Endothelial cell of umbilical vein (primary cell): Measurements from ENCODE around the gene CHMP6. TPM values are rescaled to one million over a fixed set of nuclear protein-coding genes. Genes with fewer than 3 reads are reported as not detected.

Source experiments
- BruUV-seq: library from RNA; stranded (reverse); fragments of 400-500 nt; replicated peaks from 2 replicates; lab custom pipeline; 2021; lab: Mats Ljungman, UMichigan
- CTCF ChIA-PET: fragments of 300-600, 350-600 bp; sonication (Branson Sonifier 250); formaldehyde crosslinking; loops from one replicate; lab custom pipeline; 2021; ENCODE audit warnings: antibody characterized with exemption, inconsistent platforms; lab: Charles Lee
- POLR2A ChIA-PET: fragments of 300-600, 350-600 bp; sonication (Branson Sonifier 250); formaldehyde crosslinking; loops from one replicate; lab custom pipeline; 2021; ENCODE audit warnings: antibody characterized with exemption, inconsistent platforms; lab: Charles Lee
- DNase-seq: peaks from one replicate; pipeline ENCODE4 v3.0.0-alpha.2; 2011; ENCODE audit warnings: low read depth, low spot score
- FAIRE-seq: peaks from 2 replicates; lab custom pipeline; 2011; peaks lifted over from hg19 to GRCh38; lab: Jason Lieb, UNC
- H2AFZ ChIP-seq: 2 replicates; pipeline ENCODE4 v1.6.0; 2012; ENCODE audit warnings: low read depth, low read length, control low read depth, inconsistent platforms
- H3K27ac ChIP-seq: 2 replicates; pipeline ENCODE4 v1.5.1; 2011; ENCODE audit warnings: low read depth, mild to moderate bottlenecking, control low read depth, low read length, moderate library complexity; ENCODE audit not compliant: insufficient read depth
- H3K27me3 ChIP-seq, 2 experiments: 2 replicates each; pipeline versions ENCODE4 v1.6.0 to v1.6.1; 2011; ENCODE audit warnings: low read length in 2 of 2, mixed read lengths in 1 of 2; ENCODE audit not compliant: control insufficient read depth in 2 of 2, insufficient read depth in 2 of 2
- H3K36me3 ChIP-seq, 2 experiments: 2 replicates in 1 of 2; 3 replicates in 1 of 2; pipeline ENCODE4 v1.5.1; 2011; ENCODE audit warnings: low read length in 2 of 2, mild to moderate bottlenecking in 1 of 2, moderate library complexity in 1 of 2; ENCODE audit not compliant: control insufficient read depth in 2 of 2, insufficient read depth in 2 of 2; ENCODE audit errors: extremely low read depth in 1 of 2
- H3K4me1 ChIP-seq: 3 replicates; pipeline ENCODE4 v1.5.1; 2011; ENCODE audit warnings: mild to moderate bottlenecking, low read length; ENCODE audit not compliant: control insufficient read depth, insufficient read depth; ENCODE audit errors: extremely low read depth
- H3K4me2 ChIP-seq: 2 replicates; pipeline ENCODE4 v1.6.1; 2011; ENCODE audit warnings: low read length, control low read depth, mixed read lengths; ENCODE audit not compliant: insufficient read depth
- H3K4me3 ChIP-seq, 3 experiments: fragments of 200-600 bp in 1 of 3; sonication (generic), shearing (Covaris generic) in 1 of 3; replicated peaks in 1 of 3; 2 replicates each; pipeline ENCODE4 v1.5.1; 2011 to 2016; ENCODE audit warnings: control low read depth in 3 of 3, low read length in 3 of 3, mild to moderate bottlenecking in 2 of 3, inconsistent platforms in 1 of 3, low read depth in 1 of 3, moderate library complexity in 1 of 3; ENCODE audit not compliant: insufficient read depth in 1 of 3
- H3K79me2 ChIP-seq: 2 replicates; pipeline ENCODE4 v1.6.0; 2012; ENCODE audit warnings: low read length, inconsistent platforms; ENCODE audit not compliant: control insufficient read depth, insufficient read depth
- H3K9ac ChIP-seq: replicated peaks from 2 replicates; pipeline ENCODE3; 2011; ENCODE audit warnings: low read length, control low read depth; ENCODE audit not compliant: insufficient read depth; ENCODE audit errors: extremely low read depth
- H3K9me1 ChIP-seq: replicated peaks from 3 replicates; pipeline ENCODE4 v1.6.0; 2011; ENCODE audit warnings: mild to moderate bottlenecking, low read length; ENCODE audit not compliant: control insufficient read depth, insufficient read depth; ENCODE audit errors: extremely low read depth
- H3K9me3 ChIP-seq: replicated peaks from 2 replicates; pipeline ENCODE4 v1.5.1; 2012; ENCODE audit warnings: low read length, inconsistent platforms; ENCODE audit not compliant: control insufficient read depth, insufficient read depth
- H4K20me1 ChIP-seq: replicated peaks from 2 replicates; pipeline ENCODE3; 2011; ENCODE audit warnings: mild to moderate bottlenecking, low read length; ENCODE audit not compliant: control insufficient read depth, insufficient read depth; ENCODE audit errors: extremely low read depth
- EZH2 ChIP-seq: IDR thresholded peaks from 2 replicates; pipeline ENCODE4 v1.6.1; 2012; ENCODE audit warnings: borderline replicate concordance, low read depth, mild to moderate bottlenecking, moderate library complexity, low read length, inconsistent platforms; ENCODE audit not compliant: severe bottlenecking
- FOS ChIP-seq: IDR thresholded peaks from 2 replicates; pipeline ENCODE4 v1.6.1; 2011; ENCODE audit warnings: mild to moderate bottlenecking, low read length, moderate library complexity, borderline replicate concordance; ENCODE audit not compliant: insufficient read depth
- GATA2 ChIP-seq: IDR thresholded peaks from 2 replicates; pipeline ENCODE4 v1.7.0; 2011; ENCODE audit warnings: low read depth, mild to moderate bottlenecking, moderate library complexity, mixed read lengths, low read length; ENCODE audit not compliant: insufficient read length, insufficient read depth
- JUN ChIP-seq: IDR thresholded peaks from 2 replicates; pipeline ENCODE4 v1.6.1; 2011; ENCODE audit warnings: borderline replicate concordance, low read depth; ENCODE audit not compliant: insufficient read length, insufficient read depth
- MYC ChIP-seq: IDR thresholded peaks from one replicate; pipeline ENCODE4 v1.6.1; 2011; ENCODE audit warnings: mild to moderate bottlenecking, low read depth, low read length
- POLR2A ChIP-seq: IDR thresholded peaks from 2 replicates; pipeline ENCODE4 v1.6.1; 2012; ENCODE audit warnings: low read depth, mild to moderate bottlenecking, control low read depth, low read length
- POLR2AphosphoS5 ChIP-seq: IDR thresholded peaks from 2 replicates; pipeline ENCODE4 v1.6.1; 2012; ENCODE audit warnings: low read depth, mild to moderate bottlenecking, control low read depth, low read length, moderate library complexity; ENCODE audit not compliant: insufficient read depth
- dilution Hi-C: fragments of 300-500 bp; cut with MboI; formaldehyde crosslinking; loops from one replicate; pipeline ENCODE4 v1.15.0; 2019; ENCODE audit warnings: low sequenced_read_pairs; ENCODE audit not compliant: extremely low pct_ligation_motif_present
- intact Hi-C: fragments of 100-400 bp; cut with micrococcal nuclease; formaldehyde crosslinking; loops from one replicate; pipeline ENCODE4 v1.10.0; 2022
- polyA plus RNA-seq, 4 experiments: library from polyadenylated mRNA; depleted of rRNA in 3 of 4; stranded (reverse) in 3 of 4; unstranded in 1 of 4; fragments of >200 nt; gene quantifications; 2 replicates each; pipeline versions ENCODE4 v1.2.1 to v1.2.3, GENCODE V29; 2011 to 2012; ENCODE audit warnings: missing spikeins in 1 of 4
- total RNA-seq: library from RNA; stranded (reverse); gene quantifications from 2 replicates; pipeline ENCODE4 v1.2.3, GENCODE V29; 2021
- TF ChIP-seq, protein P1 (sequence below): IDR thresholded peaks from 2 replicates; pipeline ENCODE4 v1.6.1; 2011; ENCODE audit not compliant: insufficient read depth, insufficient read length
- TF ChIP-seq, protein P2 (sequence below), 2 donors: IDR thresholded peaks; 1 replicate in 1 of 2; 2 replicates in 1 of 2; pipeline ENCODE4 v1.5.1; 2011; ENCODE audit warnings: low read length in 2 of 2, mild to moderate bottlenecking in 2 of 2, moderate library complexity in 2 of 2, control low read depth in 1 of 2, inconsistent platforms in 1 of 2, low read depth in 1 of 2; ENCODE audit not compliant: insufficient read depth in 1 of 2; ENCODE audit errors: extremely low read depth in 1 of 2

The CHMP6 gene
- total and polyA plus RNA-seq, 2 donors (not counting 3 experiments of a cell fraction or from before 2014, with no cell fraction given): 42.5 to 48.5 TPM

DNA sequence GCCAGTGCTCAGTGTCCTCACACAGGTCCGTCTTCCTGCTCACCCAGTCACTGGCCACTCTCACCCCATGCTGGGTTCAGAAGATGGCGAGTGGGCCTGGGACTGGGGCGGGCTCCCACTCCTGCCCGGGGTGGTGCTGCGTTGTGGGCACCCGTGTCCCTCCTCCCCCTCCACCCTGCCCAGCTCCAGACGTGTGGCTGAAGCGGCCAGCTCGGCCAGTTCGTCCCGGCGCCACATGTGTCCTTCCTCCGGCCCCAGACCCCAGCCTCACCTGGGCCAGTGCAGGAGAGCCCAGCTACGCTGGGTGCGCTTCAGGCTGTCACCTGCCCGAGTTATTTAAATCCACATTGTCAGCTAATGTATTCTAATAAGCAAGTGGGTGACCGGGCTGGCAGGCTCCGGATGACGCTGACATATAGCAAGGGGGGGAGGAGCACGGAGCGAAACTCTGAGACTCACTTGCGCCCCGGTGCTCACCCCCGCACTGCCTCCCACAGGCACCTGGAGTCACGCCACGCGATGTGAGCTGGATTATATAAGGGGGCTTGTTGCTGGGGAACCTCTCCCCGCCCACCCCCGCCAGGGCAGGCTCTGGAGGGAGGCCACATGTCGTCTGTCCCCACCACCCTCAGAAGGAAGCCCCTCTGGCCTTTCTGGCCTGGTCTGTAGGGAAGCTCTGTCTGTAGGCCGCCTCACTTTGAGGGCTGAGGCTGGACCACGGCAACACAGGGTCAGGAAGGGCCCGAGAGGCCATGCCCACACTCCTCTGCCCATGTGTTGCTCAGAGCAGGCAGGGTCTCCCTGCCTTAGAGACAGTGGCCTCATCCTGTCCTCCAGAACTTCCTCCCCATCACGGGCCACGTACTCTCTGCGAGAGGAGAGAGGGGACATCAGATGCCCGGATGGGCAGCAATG, 36.2 kb downstream of the CHMP6 start:
- H3K9ac ChIP-seq: no peak overlapping the region
- FAIRE-seq (no peak), DNase-seq (no peak)
- no peaks in the 10 kb centered on the region for H3K9me3 ChIP-seq
- POLR2A ChIA-PET: no interaction called here
- H3K36me3 ChIP-seq: peaks cover 0 to 2% of the 10 kb centered on the region in 2 experiments
- dilution Hi-C loops (no loop called here), intact Hi-C loops (no loop called here)
- H3K27ac ChIP-seq: no peak overlapping the region
- TF ChIP-seq JUN (no peak), FOS (no peak), EZH2 (no peak)
- TF ChIP-seq, protein P1, sequence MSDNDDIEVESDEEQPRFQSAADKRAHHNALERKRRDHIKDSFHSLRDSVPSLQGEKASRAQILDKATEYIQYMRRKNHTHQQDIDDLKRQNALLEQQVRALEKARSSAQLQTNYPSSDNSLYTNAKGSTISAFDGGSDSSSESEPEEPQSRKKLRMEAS: no peak
- no peak overlapping the region for H3K4me2 ChIP-seq
- no peaks in the 10 kb centered on the region for H3K9me1 ChIP-seq
- no peak overlapping the region for H2AFZ ChIP-seq
- BruUV-seq: no TSS peak
- H3K27me3 ChIP-seq: peaks cover 0 to 2% of the 10 kb centered on the region in 2 experiments
- H3K4me1 ChIP-seq: no peaks in the 10 kb centered on the region
- no peaks in the 10 kb centered on the region for H3K79me2 ChIP-seq
- CTCF ChIA-PET: interaction anchor here (0.9 to 1.6 kb wide), 2 partner anchors 39 to 74 kb away, joined by 3 to 4 read pairs; no protein-coding TSS in a partner anchor
- no peak overlapping the region for H3K4me3 ChIP-seq
- no peaks in the 10 kb centered on the region for H4K20me1 ChIP-seq

DNA sequence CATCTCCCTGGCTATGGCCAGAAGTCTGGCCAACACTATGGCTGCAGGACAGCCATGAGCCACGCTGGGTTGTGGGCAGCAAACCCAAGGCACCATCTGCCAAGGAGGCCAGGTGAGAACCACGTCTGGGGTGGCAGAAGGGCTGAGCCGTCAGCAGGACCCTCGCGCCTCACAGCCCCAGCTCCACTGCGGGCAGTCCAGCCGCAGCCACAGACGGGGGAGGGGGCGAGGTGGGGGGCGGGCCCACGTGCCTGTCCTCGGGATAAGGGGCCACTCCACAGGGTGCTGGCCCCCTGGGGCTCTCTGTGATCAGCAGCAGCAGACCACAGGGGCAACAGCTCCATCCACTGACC, 36.8 kb downstream of the CHMP6 start:
- FAIRE-seq (no peak), DNase-seq (no peak)
- dilution Hi-C loops: no loop called here
- H4K20me1 ChIP-seq: no peaks in the 10 kb centered on the region
- POLR2A ChIA-PET: no interaction called here
- no peak overlapping the region for H3K27ac ChIP-seq
- CTCF ChIA-PET: interaction anchor here (0.9 to 1.6 kb wide), 2 partner anchors 40 to 73 kb away, joined by 3 to 4 read pairs; no protein-coding TSS in a partner anchor
- H3K9me1 ChIP-seq: no peaks in the 10 kb centered on the region
- TF ChIP-seq FOS (no peak), MYC (no peak), POLR2A (no peak), GATA2 (no peak), POLR2AphosphoS5 (no peak), JUN (no peak), EZH2 (no peak)
- TF ChIP-seq, protein P2, sequence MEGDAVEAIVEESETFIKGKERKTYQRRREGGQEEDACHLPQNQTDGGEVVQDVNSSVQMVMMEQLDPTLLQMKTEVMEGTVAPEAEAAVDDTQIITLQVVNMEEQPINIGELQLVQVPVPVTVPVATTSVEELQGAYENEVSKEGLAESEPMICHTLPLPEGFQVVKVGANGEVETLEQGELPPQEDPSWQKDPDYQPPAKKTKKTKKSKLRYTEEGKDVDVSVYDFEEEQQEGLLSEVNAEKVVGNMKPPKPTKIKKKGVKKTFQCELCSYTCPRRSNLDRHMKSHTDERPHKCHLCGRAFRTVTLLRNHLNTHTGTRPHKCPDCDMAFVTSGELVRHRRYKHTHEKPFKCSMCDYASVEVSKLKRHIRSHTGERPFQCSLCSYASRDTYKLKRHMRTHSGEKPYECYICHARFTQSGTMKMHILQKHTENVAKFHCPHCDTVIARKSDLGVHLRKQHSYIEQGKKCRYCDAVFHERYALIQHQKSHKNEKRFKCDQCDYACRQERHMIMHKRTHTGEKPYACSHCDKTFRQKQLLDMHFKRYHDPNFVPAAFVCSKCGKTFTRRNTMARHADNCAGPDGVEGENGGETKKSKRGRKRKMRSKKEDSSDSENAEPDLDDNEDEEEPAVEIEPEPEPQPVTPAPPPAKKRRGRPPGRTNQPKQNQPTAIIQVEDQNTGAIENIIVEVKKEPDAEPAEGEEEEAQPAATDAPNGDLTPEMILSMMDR (IDR thresholded peaks at IDR 0.05; ENCODE audit: extremely low read depth in 1 of 2, insufficient read depth in 1 of 2, low read depth in 1 of 2, low read length in 2 of 2): no peak
- TF ChIP-seq, protein P1: no peak
- H3K4me1 ChIP-seq: peaks cover 3% of the 10 kb centered on the region
- BruUV-seq: no TSS peak
- H3K79me2 ChIP-seq: no peaks in the 10 kb centered on the region
- intact Hi-C loops: no loop called here
- peaks cover 0 to 2% of the 10 kb centered on the region in 2 experiments for H3K27me3 ChIP-seq
- no peaks in the 10 kb centered on the region for H3K9me3 ChIP-seq
- no peak overlapping the region for H3K9ac ChIP-seq
- peaks cover 0 to 2% of the 10 kb centered on the region in 2 experiments for H3K36me3 ChIP-seq
- no peak overlapping the region for H3K4me2 ChIP-seq
- no peak overlapping the region for H3K4me3 ChIP-seq
- H2AFZ ChIP-seq: no peak overlapping the region
